GM18868 (cell line): ENCODE data around the gene PPP2R5A.
"Not testable (repeated sequence)": the region's sequence is repeated elsewhere in the genome, so short reads cannot be mapped to it uniquely, and the experiment has no call there.

Experiments used
- ATAC-seq: cut with Tn5 transposase; IDR thresholded peaks from one replicate; pipeline ENCODE4 v1.9.1; 2021; ENCODE audit warnings: mild to moderate bottlenecking, moderate library complexity; ENCODE audit not compliant: unreplicated experiment

Gene PPP2R5A

DNA sequence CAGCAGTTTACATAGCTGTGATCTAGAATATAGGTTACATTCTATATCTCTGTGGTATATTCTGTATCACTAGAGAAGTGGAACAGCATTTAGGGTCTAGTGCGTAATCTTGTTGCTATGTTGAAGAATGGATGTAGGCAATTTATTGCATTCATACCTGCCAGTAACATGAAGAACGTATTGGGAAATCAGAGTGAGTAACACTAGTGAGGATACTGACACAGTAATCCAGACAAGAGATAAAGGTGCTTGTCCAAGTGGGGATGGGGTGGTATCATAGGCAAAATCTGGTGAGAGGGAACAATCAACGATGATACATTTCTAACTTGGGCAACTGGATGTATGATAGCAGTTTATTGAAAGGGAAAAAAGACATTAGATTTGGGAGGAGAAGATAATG is 9.8 kb downstream of the PPP2R5A start:
- no peak for ATAC-seq

DNA sequence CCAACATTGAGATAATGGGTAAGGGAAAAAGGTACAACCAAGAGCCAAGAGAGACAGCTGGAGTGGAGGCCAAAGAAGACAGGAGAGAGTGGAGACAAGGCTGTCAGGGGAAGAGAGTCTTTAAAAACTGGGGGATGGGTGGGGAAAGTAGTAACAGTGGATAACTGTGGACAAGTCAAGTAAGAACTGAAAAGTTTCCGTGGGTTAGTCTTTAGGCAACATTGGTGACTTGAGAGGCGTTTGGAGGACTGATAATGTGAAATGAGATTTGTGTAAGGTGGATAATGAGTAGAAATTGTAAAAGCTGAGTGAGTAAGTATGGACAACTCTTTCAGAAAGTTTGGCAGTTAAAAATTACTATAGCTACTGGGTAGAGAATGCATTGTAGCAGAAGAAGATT is 10.4 kb downstream of the PPP2R5A start:
- no peak for ATAC-seq

GRCh38 chr1:212297338-212297737 is 12.1 kb downstream of the PPP2R5A start:
- ATAC-seq, result no peak

- no peak for ATAC-seq
Measured at GRCh38 chr1:212301580-212301979, 16.4 kb downstream of the PPP2R5A start.

- no peak for ATAC-seq
Measured at GRCh38 chr1:212302745-212303383, 17.7 kb downstream of the PPP2R5A start.

DNA sequence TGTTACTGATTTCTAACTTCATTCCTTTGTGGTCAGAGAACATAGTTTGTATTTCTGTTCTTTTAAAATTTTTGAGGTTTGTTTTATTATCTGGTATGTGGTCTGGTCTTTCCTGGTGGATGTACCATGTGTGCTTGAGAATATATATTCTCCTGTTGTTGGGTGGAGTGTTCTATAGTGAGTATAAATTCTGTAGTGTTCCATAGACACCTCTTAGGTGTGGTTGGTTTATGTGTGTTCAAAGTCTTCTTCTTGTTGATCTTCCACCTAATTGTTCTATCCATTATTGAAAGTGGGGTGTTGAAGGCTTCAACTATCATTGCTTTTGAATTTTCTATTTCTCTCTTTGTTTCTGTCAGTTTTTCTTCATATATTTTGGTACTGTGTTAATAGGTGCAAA is 20.1 kb downstream of the PPP2R5A start:
- ATAC-seq, result no peak

DNA sequence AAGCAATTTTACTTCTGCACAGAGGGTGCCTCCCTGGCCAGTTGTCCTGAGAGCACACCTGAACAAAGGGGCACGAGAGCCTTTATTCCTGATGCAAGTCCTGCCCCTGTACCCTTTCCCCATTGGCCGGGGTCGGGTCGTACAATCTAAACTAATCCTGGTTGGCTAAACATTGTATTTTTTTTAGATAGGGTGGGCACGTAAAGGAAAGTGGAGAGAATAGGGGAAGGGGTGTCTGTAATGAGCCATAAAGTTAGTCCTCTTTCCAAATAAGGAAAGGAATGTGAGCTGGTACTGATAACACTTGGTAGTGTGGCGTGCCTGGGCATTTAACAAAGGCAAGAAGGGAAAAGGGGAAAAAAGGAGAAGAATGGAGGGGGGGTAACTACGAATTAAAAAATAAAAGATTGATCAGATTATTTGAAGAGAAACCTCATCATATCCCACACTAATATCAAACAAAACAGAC is 20.8 kb downstream of the PPP2R5A start:
- not testable (repeated sequence) for ATAC-seq

GRCh38 chr1:212309967-212310366 is 24.8 kb downstream of the PPP2R5A start:
- no peak for ATAC-seq

DNA sequence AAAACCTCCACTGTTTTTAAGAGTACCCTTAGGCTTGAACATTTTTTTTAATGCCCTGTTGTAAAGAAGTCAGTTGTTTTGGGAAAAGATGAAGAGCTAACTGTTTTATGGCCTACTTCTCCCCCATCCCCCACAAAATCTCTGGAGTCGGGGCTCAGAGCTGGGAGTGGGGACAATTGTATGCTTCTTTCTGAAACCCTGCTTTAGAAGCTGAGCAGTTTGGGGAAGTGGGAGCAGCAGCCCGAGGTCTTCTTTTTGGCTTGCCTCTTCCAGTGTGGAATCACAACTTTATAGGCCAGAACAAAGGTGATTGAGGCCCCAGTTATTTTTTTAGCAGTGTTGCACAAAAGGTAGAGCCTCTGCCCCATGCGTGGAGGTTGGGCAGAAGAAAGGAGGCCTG is 25.2 kb downstream of the PPP2R5A start:
- no peak for ATAC-seq

- no peak for ATAC-seq
Measured at GRCh38 chr1:212311836-212312497, 26.8 kb downstream of the PPP2R5A start.

- ATAC-seq, result no peak
Measured at GRCh38 chr1:212313616-212314015, 28.4 kb downstream of the PPP2R5A start.

DNA sequence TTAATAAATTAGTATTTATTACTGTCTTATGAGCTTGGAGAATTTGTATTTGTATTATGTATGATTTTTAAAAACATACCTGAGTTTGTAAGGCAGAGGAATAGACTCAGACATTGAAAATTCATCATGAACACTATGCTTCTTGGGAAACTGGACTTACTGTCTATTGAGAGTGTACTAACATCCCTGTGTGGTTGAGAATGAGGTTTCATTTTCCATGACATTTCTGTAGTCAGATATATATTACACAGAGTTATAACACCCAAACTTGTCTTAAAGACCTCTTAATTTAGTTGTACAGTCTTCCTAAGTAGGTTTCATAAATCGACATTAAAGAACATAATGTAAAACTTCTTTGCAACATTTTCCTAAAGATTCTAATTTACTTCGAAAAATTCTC is 30.0 kb downstream of the PPP2R5A start:
- ATAC-seq, result no peak

DNA sequence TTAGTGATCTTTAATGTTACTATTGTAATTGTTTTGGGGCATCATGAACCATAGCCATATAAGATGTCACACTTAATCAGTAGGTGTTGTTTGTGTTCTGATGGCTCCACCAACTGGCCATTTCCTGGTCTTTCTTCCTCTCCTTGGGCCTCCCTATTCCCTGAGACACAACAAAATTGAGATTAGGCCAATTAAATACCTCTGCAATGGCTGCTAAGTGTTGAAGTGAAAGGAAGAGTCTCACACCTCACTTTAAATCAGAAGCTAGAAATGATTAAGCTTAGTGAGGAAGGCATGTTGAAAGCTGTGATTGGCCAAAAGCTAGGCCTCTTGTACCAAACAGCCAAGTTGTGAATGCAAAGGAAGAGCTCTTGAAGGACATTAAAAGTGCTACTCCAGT is 30.7 kb downstream of the PPP2R5A start:
- no peak for ATAC-seq

DNA sequence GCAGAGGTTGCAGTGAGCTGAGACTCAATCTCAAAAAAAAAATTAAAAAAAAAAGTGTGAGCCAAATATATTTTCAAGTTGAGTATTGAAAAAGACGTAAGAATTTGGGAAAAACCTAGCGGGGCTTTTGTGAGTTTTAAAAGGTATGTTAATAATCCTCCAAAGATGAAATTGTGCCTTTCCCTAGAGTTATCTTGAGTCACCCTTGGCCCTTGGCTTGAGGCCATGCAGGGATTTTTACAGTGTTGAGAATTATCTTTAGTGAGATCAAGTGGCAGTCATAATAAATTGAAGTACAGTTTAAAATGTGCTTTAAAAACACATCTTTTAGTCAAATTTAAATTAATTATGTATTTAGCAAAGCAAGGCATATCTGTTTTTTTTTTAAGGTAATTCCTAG is 32.7 kb downstream of the PPP2R5A start:
- no peak for ATAC-seq

- not testable (repeated sequence) for ATAC-seq
Measured at GRCh38 chr1:212321031-212321430, 35.8 kb downstream of the PPP2R5A start.

- ATAC-seq, result no peak
Measured at GRCh38 chr1:212323066-212323465, 37.9 kb downstream of the PPP2R5A start.

DNA sequence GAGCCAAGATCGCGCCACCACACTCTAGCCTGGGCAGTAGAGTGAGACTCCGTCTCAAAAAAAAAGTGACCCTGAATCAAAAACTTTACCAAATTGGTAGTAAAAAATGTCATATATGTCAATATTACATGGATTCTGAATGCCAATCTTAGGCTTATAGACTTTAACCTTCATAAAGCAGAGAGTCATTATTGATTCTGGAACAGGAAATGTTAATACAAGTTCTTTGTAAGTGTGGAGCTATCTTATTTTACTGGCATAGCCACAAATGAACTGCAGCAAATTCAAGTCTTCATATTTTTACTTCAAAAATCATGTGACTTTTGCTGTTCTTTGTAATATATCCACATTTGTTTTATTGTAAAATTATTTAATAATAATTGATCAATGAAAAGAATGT is 41.3 kb downstream of the PPP2R5A start:
- no peak for ATAC-seq

DNA sequence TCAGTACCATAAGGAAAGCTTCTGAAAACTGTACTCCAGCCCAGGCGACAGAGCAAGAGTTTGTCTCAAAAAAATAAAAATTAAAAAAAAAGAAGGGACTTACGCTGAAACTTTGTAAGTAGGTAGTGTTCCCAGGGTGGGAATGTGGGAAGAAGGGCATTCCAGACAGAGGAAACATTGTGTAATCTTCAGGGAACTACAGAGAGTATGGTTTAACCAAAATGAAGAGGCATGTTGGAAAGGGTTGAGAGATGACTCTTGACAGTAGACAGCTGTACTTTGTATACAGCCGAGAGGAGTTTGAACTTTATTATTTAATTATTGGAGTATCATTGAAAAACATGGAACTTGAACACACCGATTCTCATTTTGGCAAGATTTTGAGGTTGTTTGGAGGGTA is 43.0 kb downstream of the PPP2R5A start:
- no peak for ATAC-seq

DNA sequence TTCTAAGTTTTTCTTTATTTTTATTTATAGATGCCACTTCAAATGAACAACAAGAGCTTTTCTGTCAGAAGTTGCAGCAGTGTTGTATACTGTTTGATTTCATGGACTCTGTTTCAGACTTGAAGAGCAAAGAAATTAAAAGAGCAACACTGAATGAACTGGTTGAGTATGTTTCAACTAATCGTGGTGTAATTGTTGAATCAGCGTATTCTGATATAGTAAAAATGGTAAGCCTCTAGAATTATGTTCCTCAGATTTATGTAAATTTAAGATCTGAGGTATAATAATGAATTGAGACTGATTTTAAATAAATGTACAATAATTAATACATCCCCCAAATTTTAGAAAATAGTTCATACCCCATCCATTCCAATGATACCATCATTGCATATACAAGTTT is 43.9 kb downstream of the PPP2R5A start:
- no peak for ATAC-seq

DNA sequence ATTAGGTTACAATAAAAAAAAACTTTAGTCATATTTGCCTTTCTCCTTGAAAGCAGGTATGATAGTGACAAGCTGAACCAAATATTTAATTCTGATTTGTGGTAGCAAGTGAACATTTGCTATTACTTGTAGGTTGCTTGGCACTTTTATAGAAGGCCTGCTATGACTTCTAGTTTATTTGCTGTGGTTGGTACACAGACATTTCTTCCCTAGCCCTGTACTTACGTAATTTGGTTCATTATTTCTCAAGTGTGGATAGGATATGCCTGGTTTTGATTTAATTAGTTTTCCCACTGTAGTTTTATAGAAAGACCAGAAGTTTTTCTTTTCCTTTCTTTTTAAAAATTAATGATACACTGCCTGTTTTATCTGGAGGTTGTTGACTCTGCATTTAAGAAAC is 55.9 kb downstream of the PPP2R5A start:
- no peak for ATAC-seq

- ATAC-seq, result no peak
Measured at GRCh38 chr1:212344905-212345304, 59.7 kb downstream of the PPP2R5A start.

GRCh38 chr1:212346601-212347000 is 61.4 kb downstream of the PPP2R5A start:
- ATAC-seq, result no peak
